ENCODE data around the gene BRMS1L.

DNA sequence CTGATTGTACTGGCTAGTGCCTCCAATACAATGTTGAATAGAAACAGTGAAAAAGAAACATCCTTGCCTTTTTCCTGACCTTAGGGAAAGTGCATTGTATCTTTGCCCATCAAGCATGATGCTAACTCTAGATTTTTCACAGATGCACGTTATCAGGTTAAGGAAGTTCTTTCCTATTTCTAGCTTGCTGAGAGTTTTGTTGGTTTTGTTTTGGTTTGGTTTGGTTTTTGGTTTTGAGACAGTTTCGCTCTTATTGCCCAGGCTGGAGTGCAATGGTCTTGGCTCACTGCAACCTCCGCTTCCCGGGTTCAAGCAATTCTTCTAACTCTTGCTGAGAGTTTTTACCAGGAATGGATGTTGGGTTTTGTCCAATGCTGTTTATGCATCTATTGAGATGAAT is 89.0 kb downstream of the BRMS1L start:
- TF ChIP-seq, protein P1, sequence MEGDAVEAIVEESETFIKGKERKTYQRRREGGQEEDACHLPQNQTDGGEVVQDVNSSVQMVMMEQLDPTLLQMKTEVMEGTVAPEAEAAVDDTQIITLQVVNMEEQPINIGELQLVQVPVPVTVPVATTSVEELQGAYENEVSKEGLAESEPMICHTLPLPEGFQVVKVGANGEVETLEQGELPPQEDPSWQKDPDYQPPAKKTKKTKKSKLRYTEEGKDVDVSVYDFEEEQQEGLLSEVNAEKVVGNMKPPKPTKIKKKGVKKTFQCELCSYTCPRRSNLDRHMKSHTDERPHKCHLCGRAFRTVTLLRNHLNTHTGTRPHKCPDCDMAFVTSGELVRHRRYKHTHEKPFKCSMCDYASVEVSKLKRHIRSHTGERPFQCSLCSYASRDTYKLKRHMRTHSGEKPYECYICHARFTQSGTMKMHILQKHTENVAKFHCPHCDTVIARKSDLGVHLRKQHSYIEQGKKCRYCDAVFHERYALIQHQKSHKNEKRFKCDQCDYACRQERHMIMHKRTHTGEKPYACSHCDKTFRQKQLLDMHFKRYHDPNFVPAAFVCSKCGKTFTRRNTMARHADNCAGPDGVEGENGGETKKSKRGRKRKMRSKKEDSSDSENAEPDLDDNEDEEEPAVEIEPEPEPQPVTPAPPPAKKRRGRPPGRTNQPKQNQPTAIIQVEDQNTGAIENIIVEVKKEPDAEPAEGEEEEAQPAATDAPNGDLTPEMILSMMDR (conservative IDR thresholded peaks at IDR 0.05) = no peak
- TF ChIP-seq ZFX (IDR thresholded peaks at IDR 0.05) = no peak
